GM19025 (cell line): ENCODE measurements around the gene CPSF4L.
"Not testable (repeated sequence)": the region's sequence is repeated elsewhere in the genome, so short reads cannot be mapped to it uniquely, and the experiment has no call there.

Experiments
- ATAC-seq: cut with Tn5 transposase; IDR thresholded peaks from one replicate; pipeline ENCODE4 v1.9.1; 2021; ENCODE audit warnings: mild to moderate bottlenecking, low read depth, moderate library complexity; ENCODE audit not compliant: unreplicated experiment

The CPSF4L gene

GRCh38 chr17:73271072-73271471 is 9.4 kb upstream of the CPSF4L start:
- peak; percentile 96 for ATAC-seq

- ATAC-seq: no peak
Observed at GRCh38 chr17:73269791-73270190, 8.1 kb upstream of the CPSF4L start.

- no peak for ATAC-seq
Observed at GRCh38 chr17:73269329-73269615, 7.6 kb upstream of the CPSF4L start.

GRCh38 chr17:73268582-73269328 is 7.1 kb upstream of the CPSF4L start:
- ATAC-seq: no peak

- ATAC-seq: no peak
Observed at GRCh38 chr17:73267648-73268537, 6.2 kb upstream of the CPSF4L start.

GRCh38 chr17:73266796-73267195 is 5.1 kb upstream of the CPSF4L start:
- no peak for ATAC-seq

- no peak for ATAC-seq
Observed at GRCh38 chr17:73265646-73266640, 4.3 kb upstream of the CPSF4L start.

- not testable (repeated sequence) for ATAC-seq
Observed at GRCh38 chr17:73264448-73264847, 2.8 kb upstream of the CPSF4L start.

GRCh38 chr17:73262676-73263642 is 1.3 kb upstream of the CPSF4L start:
- ATAC-seq: no peak

- no peak for ATAC-seq
Observed at GRCh38 chr17:73261952-73262675, 434 bp upstream of the CPSF4L start.

GRCh38 chr17:73257516-73257915 is 4.2 kb downstream of the CPSF4L start:
- ATAC-seq: no peak

- ATAC-seq: no peak
Observed at GRCh38 chr17:73256220-73256619, 5.5 kb downstream of the CPSF4L start.

- no peak for ATAC-seq
Observed at GRCh38 chr17:73255671-73256181, 6.0 kb downstream of the CPSF4L start.

GRCh38 chr17:73251871-73252270 is 9.8 kb downstream of the CPSF4L start:
- ATAC-seq: no peak

- no peak for ATAC-seq
Observed at GRCh38 chr17:73250851-73251640, 10.6 kb downstream of the CPSF4L start.

- no peak for ATAC-seq
Observed at GRCh38 chr17:73249700-73250099, 12.0 kb downstream of the CPSF4L start.

GRCh38 chr17:73248532-73248931 is 13.1 kb downstream of the CPSF4L start:
- ATAC-seq: no peak

- ATAC-seq: no peak
Observed at GRCh38 chr17:73247726-73248125, 14.0 kb downstream of the CPSF4L start.
